ENCODE data around the gene SULT2B1.

GRCh38 chr19:48510421-48511268 lies 41.3 kb upstream of the SULT2B1 start:
- TF ChIP-seq REST (IDR thresholded peaks at IDR 0.05) = no peak
- no peak for TF ChIP-seq CTCF (IDR thresholded peaks at IDR 0.05; ENCODE audit: low read depth, low read length, missing input control)
- no peak for TF ChIP-seq JUND (IDR thresholded peaks at IDR 0.05)
- no peak for TF ChIP-seq EGR1 (IDR thresholded peaks at IDR 0.05; ENCODE audit: low read depth in 2 of 2)
- TF ChIP-seq ATF3 (IDR thresholded peaks at IDR 0.05) = no peak
- no peak for TF ChIP-seq GABPA (IDR thresholded peaks at IDR 0.05 in 1 of 2, conservative IDR thresholded peaks at IDR 0.05 in 1 of 2)
- no peak for TF ChIP-seq TAF1 (conservative IDR thresholded peaks at IDR 0.05)
- no peak for TF ChIP-seq RAD21 (IDR thresholded peaks at IDR 0.05)
- no peak for TF ChIP-seq SP1 (IDR thresholded peaks at IDR 0.05)
- no peak for TF ChIP-seq RXRA (IDR thresholded peaks at IDR 0.05)
- no peak for TF ChIP-seq YY1 (IDR thresholded peaks at IDR 0.05)
- TF ChIP-seq MAX (IDR thresholded peaks at IDR 0.05) = no peak
- no peak for TF ChIP-seq HNF4G (IDR thresholded peaks at IDR 0.05)
- TF ChIP-seq FOXA1 (IDR thresholded peaks at IDR 0.05) = no peak

Data from liver (tissue), 3 donors.